H1 (cell line): ENCODE data around the gene NRXN3. TPM values are rescaled to one million over a fixed set of nuclear protein-coding genes. Genes with fewer than 3 reads are reported as not detected.

Source experiments
- CTCF ChIA-PET: fragments of 300-600 bp; sonication (Branson Sonifier 250); formaldehyde crosslinking; loops from one replicate; lab custom pipeline; 2021; ENCODE audit not compliant: partially characterized antibody; lab: Charles Lee
- POLR2A ChIA-PET: fragments of 300-600 bp; sonication (Branson Sonifier 250); formaldehyde crosslinking; loops from one replicate; lab custom pipeline; 2021; ENCODE audit warnings: inconsistent platforms; ENCODE audit not compliant: partially characterized antibody; lab: Charles Lee
- DNase-seq, 2 experiments: peaks; one replicate each; pipeline versions ENCODE4 v3.0.0 to v3.0.0-alpha.2; 2010 to 2022; ENCODE audit warnings: low spot score in 2 of 2, low read depth in 1 of 2, mixed read lengths in 1 of 2
- FAIRE-seq: peaks from 2 replicates; lab custom pipeline; 2011; peaks lifted over from hg19 to GRCh38; lab: Jason Lieb, UNC
- H2AFZ ChIP-seq: 2 replicates; pipeline ENCODE4 v1.8.1; 2012; ENCODE audit warnings: low read length, inconsistent platforms
- H2AK5ac ChIP-seq: 2 replicates; pipeline ENCODE4 v1.6.1; 2013; ENCODE audit warnings: low read depth, low read length
- H2BK120ac ChIP-seq: replicated peaks from 2 replicates; pipeline ENCODE3; 2013; ENCODE audit warnings: low read depth, low read length, inconsistent platforms
- H2BK12ac ChIP-seq: 2 replicates; pipeline ENCODE4 v1.6.1; 2013; ENCODE audit warnings: low read depth, low read length
- H2BK15ac ChIP-seq: 2 replicates; pipeline ENCODE4 v1.6.1; 2013; ENCODE audit warnings: low read length
- H2BK20ac ChIP-seq: 2 replicates; pipeline ENCODE4 v1.6.1; 2013; ENCODE audit warnings: low read length
- H2BK5ac ChIP-seq: 2 replicates; pipeline ENCODE4 v1.6.1; 2013; ENCODE audit warnings: low read depth, low read length
- H3K14ac ChIP-seq: 2 replicates; pipeline ENCODE4 v1.6.1; 2013; ENCODE audit warnings: inconsistent platforms; ENCODE audit not compliant: insufficient read length
- H3K18ac ChIP-seq: 2 replicates; pipeline ENCODE4 v1.6.1; 2013; ENCODE audit warnings: low read length; ENCODE audit errors: extremely low read depth
- H3K23ac ChIP-seq: 2 replicates; pipeline ENCODE4 v1.6.1; 2013; ENCODE audit warnings: inconsistent platforms; ENCODE audit not compliant: insufficient read length
- H3K23me2 ChIP-seq: 2 replicates; pipeline ENCODE4 v1.6.1; 2013; ENCODE audit warnings: low read depth, low read length
- H3K27ac ChIP-seq: 2 replicates; pipeline ENCODE4 v1.6.1; 2011; ENCODE audit warnings: low read depth, low read length, inconsistent platforms
- H3K27me3 ChIP-seq, 4 experiments: replicated peaks in 1 of 4; 1 replicate in 1 of 4; 2 replicates in 3 of 4; pipeline versions ENCODE4 v1.6.1 to v1.8.1; 2011 to 2013; ENCODE audit warnings: low read length in 3 of 4, mild to moderate bottlenecking in 3 of 4, inconsistent platforms in 2 of 4, mixed read lengths in 2 of 4, moderate library complexity in 1 of 4; ENCODE audit not compliant: control insufficient read depth in 3 of 4, insufficient read depth in 3 of 4; ENCODE audit errors: extremely low read depth in 1 of 4
- H3K36me3 ChIP-seq, 4 experiments: 2 replicates each; pipeline versions ENCODE4 v1.6.1 to v1.8.1; 2011 to 2013; ENCODE audit warnings: mild to moderate bottlenecking in 4 of 4, low read length in 3 of 4, moderate library complexity in 2 of 4, control low read depth in 1 of 4, inconsistent platforms in 1 of 4; ENCODE audit not compliant: insufficient read depth in 4 of 4, control insufficient read depth in 2 of 4
- H3K4ac ChIP-seq: replicated peaks from 2 replicates; pipeline ENCODE3; 2013; ENCODE audit warnings: low read length, low read depth, mixed read lengths, inconsistent platforms; ENCODE audit not compliant: insufficient read length
- H3K4me1 ChIP-seq, 4 experiments: replicated peaks in 1 of 4; 1 replicate in 1 of 4; 2 replicates in 3 of 4; pipeline versions ENCODE4 v1.6.1 to v1.8.1; 2011 to 2013; ENCODE audit warnings: low read length in 3 of 4, inconsistent platforms in 2 of 4, mixed read lengths in 1 of 4; ENCODE audit not compliant: insufficient read depth in 4 of 4, control insufficient read depth in 3 of 4
- H3K4me2 ChIP-seq, 2 experiments: 2 replicates each; pipeline versions ENCODE4 v1.6.1 to v1.8.1; 2011 to 2013; ENCODE audit warnings: low read depth in 2 of 2, low read length in 2 of 2, control low read depth in 1 of 2, inconsistent platforms in 1 of 2, mild to moderate bottlenecking in 1 of 2; ENCODE audit not compliant: insufficient read depth in 1 of 2
- H3K4me3 ChIP-seq, 4 experiments: fragments of 200-600, 300-600 bp in 1 of 4; sonication (generic), shearing (Covaris generic), sonication (Bioruptor Twin) in 1 of 4; 2 replicates each; pipeline versions ENCODE4 v1.5.1 to v1.8.1; 2011 to 2016; ENCODE audit warnings: low read length in 4 of 4, low read depth in 3 of 4, control low read depth in 2 of 4, inconsistent platforms in 2 of 4, mild to moderate bottlenecking in 2 of 4, mixed read lengths in 1 of 4, moderate library complexity in 1 of 4; ENCODE audit not compliant: insufficient read depth in 2 of 4; ENCODE audit errors: extremely low read depth in 1 of 4
- H3K56ac ChIP-seq: replicated peaks from 2 replicates; pipeline ENCODE3; 2013; ENCODE audit warnings: low read depth, mild to moderate bottlenecking, mixed read lengths, low read length, inconsistent platforms; ENCODE audit not compliant: insufficient read length
- H3K79me1 ChIP-seq: 2 replicates; pipeline ENCODE4 v1.6.1; 2013; ENCODE audit warnings: low read depth, low read length, control low read depth
- H3K79me2 ChIP-seq, 2 experiments: 2 replicates each; pipeline versions ENCODE4 v1.6.1 to v1.8.1; 2012 to 2013; ENCODE audit warnings: low read length in 2 of 2, mild to moderate bottlenecking in 2 of 2, inconsistent platforms in 1 of 2; ENCODE audit not compliant: insufficient read depth in 2 of 2, control insufficient read depth in 1 of 2
- H3K9ac ChIP-seq, 4 experiments: replicated peaks in 1 of 4; 1 replicate in 1 of 4; 2 replicates in 3 of 4; pipeline versions ENCODE4 v1.6.1 to v1.8.1; 2011 to 2013; ENCODE audit warnings: low read depth in 3 of 4, low read length in 3 of 4, control low read depth in 2 of 4, mild to moderate bottlenecking in 2 of 4, moderate library complexity in 2 of 4, inconsistent platforms in 1 of 4; ENCODE audit errors: extremely low read depth in 1 of 4
- H3K9me3 ChIP-seq, 2 experiments: 2 replicates each; pipeline versions ENCODE4 v1.6.1 to v1.8.1; 2012 to 2013; ENCODE audit warnings: mild to moderate bottlenecking in 2 of 2, moderate library complexity in 2 of 2, control low read depth in 1 of 2, inconsistent platforms in 1 of 2, low read depth in 1 of 2, low read length in 1 of 2, mixed read lengths in 1 of 2; ENCODE audit not compliant: insufficient read depth in 2 of 2
- H4K20me1 ChIP-seq, 2 experiments: replicated peaks in 1 of 2; 2 replicates each; pipeline versions ENCODE3 to v1.8.1; 2011 to 2013; ENCODE audit warnings: inconsistent platforms in 2 of 2, low read length in 2 of 2, mild to moderate bottlenecking in 1 of 2; ENCODE audit not compliant: insufficient read depth in 2 of 2, control insufficient read depth in 1 of 2
- H4K5ac ChIP-seq: 2 replicates; pipeline ENCODE4 v1.6.1; 2013; ENCODE audit warnings: low read length, low read depth, mixed read lengths, inconsistent platforms; ENCODE audit not compliant: insufficient read length
- H4K8ac ChIP-seq: 2 replicates; pipeline ENCODE4 v1.8.0; 2013; ENCODE audit warnings: mild to moderate bottlenecking, moderate library complexity, low read length, inconsistent platforms; ENCODE audit not compliant: insufficient read depth; ENCODE audit errors: extremely low read depth
- H4K91ac ChIP-seq: replicated peaks from 2 replicates; pipeline ENCODE3; 2013; ENCODE audit warnings: low read length, mixed read lengths, inconsistent platforms; ENCODE audit not compliant: insufficient read length
- HDAC2 ChIP-seq, 2 experiments: fragments of 300-600 bp in 1 of 2; sonication (generic) in 1 of 2; IDR thresholded peaks; 2 replicates each; pipeline ENCODE4 v1.6.1; 2011 to 2012; ENCODE audit warnings: low read depth in 2 of 2, low read length in 2 of 2, mild to moderate bottlenecking in 2 of 2, moderate library complexity in 2 of 2, borderline replicate concordance in 1 of 2, inconsistent platforms in 1 of 2
- HDAC6 ChIP-seq: IDR thresholded peaks from one replicate; pipeline ENCODE4 v1.7.1; 2012; ENCODE audit warnings: low read depth, mild to moderate bottlenecking, inconsistent platforms, low read length, moderate library complexity
- JUND ChIP-seq: IDR thresholded peaks from 2 replicates; pipeline ENCODE4 v1.6.1; 2011; ENCODE audit warnings: mild to moderate bottlenecking, improper control_type of control experiment, low read length
- KDM5A ChIP-seq: fragments of 200-600 bp; IDR thresholded peaks from 2 replicates; pipeline ENCODE4 v1.7.1; 2012; ENCODE audit warnings: mild to moderate bottlenecking, low read length, inconsistent platforms, mixed read lengths
- PHF8 ChIP-seq: fragments of 200-600 bp; sonication (generic); conservative IDR thresholded peaks from 2 replicates; pipeline ENCODE4 v1.7.1; 2012; ENCODE audit warnings: low read depth, mild to moderate bottlenecking, inconsistent platforms, low read length, moderate library complexity
- RBBP5 ChIP-seq: IDR thresholded peaks from 2 replicates; pipeline ENCODE4 v1.7.1; 2012; ENCODE audit warnings: low read depth, mild to moderate bottlenecking, inconsistent platforms, low read length, moderate library complexity, borderline replicate concordance
- SP1 ChIP-seq: IDR thresholded peaks from 2 replicates; pipeline ENCODE4 v1.6.1; 2011; ENCODE audit warnings: low read depth, low read length
- SP2 ChIP-seq: IDR thresholded peaks from 2 replicates; pipeline ENCODE4 v1.6.1; 2012; ENCODE audit warnings: mild to moderate bottlenecking, low read length, inconsistent platforms
- SUZ12 ChIP-seq: fragments of 200-600 bp; sonication (generic); IDR thresholded peaks from 2 replicates; pipeline ENCODE4 v1.6.1; 2012; ENCODE audit warnings: mild to moderate bottlenecking, inconsistent platforms, low read length, moderate library complexity, mixed read lengths
- TAF7 ChIP-seq: optimal IDR thresholded peaks from 2 replicates; pipeline ENCODE3; 2011; ENCODE audit warnings: low read depth, mild to moderate bottlenecking, inconsistent platforms, low read length, moderate library complexity, borderline replicate concordance
- TCF12 ChIP-seq: IDR thresholded peaks from 2 replicates; pipeline ENCODE4 v1.6.1; 2011; ENCODE audit warnings: low read depth, mild to moderate bottlenecking, low read length
- TEAD4 ChIP-seq: IDR thresholded peaks from 2 replicates; pipeline ENCODE4 v1.6.1; 2012; ENCODE audit warnings: low read depth, low read length, inconsistent platforms, mixed read lengths
- YY1 ChIP-seq: IDR thresholded peaks from 2 replicates; pipeline ENCODE4 v1.6.1; 2011; ENCODE audit warnings: low read depth, mild to moderate bottlenecking, low read length
- WGBS, 2 experiments: shearing (Covaris generic) in 1 of 2; methylation state at CpG; one replicate each; pipeline versions ENCODE4 v1.1.6 to v1.1.7; 2013 to 2015; ENCODE audit warnings: low lambda C conversion rate in 2 of 2, mixed read lengths in 2 of 2, inconsistent platforms in 1 of 2, low coverage in 1 of 2, missing lambda C conversion rate in 1 of 2; ENCODE audit not compliant: insufficient replicate concordance in 2 of 2, insufficient coverage in 1 of 2, insufficient read length in 1 of 2; ENCODE audit errors: extremely low coverage in 1 of 2, missing lambda C conversion rate in 1 of 2; 5-methylcytosine and 5-hydroxymethylcytosine counted together
- polyA plus RNA-seq, 7 experiments: library from polyadenylated mRNA; depleted of rRNA in 3 of 7; stranded (reverse) in 5 of 7; unstranded in 2 of 7; fragments of >200 nt in 5 of 7; fragments of 200-250 nt in 2 of 7; gene quantifications; 1 replicate in 5 of 7; 2 replicates in 1 of 7; 4 replicates in 1 of 7; pipeline versions ENCODE4 v1.2.1 to v1.2.3, GENCODE V29; 2011 to 2013; ENCODE audit warnings: missing spikeins in 2 of 7, mixed read lengths in 2 of 7
- total RNA-seq: library from RNA; stranded (reverse); fragmentation: NEBNext Ultra II Directional; extraction: Animal tissue kit (Norgen Biotek cat#: 25700); gene quantifications from 2 replicates; pipeline ENCODE4 v1.2.1, GENCODE V29; 2021

Gene NRXN3
- total and polyA plus RNA-seq, 2 of the 8 experiments (the other 6 are each of a cell fraction or from before 2014, with no cell fraction given), result 2.6 to 4.1 TPM

GRCh38 chr14:78710963-78711362 lies 540.8 kb downstream of the NRXN3 start:
- ChIA-PET CTCF (interaction anchor here (3.9 kb wide), 1 partner anchor 12 kb away, joined by 19 read pairs; no protein-coding TSS in a partner anchor), POLR2A (no interaction called here)
- H2AFZ ChIP-seq, result no peak overlapping the region
- no peak overlapping the region for H3K18ac ChIP-seq
- no peak overlapping the region for H3K4ac ChIP-seq
- H2BK120ac ChIP-seq, result no peak overlapping the region
- WGBS, 2 experiments, result 88% methylated on average over 4 of the region's 4 CpGs; no CpG with 5 or more reads in 1 of the 2 experiments
- no peak for DNase-seq
- H3K36me3 ChIP-seq, result no peaks in the 10 kb centered on the region
- no peak overlapping the region for H2BK5ac ChIP-seq
- H2BK15ac ChIP-seq, result no peak overlapping the region
- H3K56ac ChIP-seq, result no peak overlapping the region
- no peak for FAIRE-seq
- no peak overlapping the region for H4K5ac ChIP-seq
- H2BK20ac ChIP-seq, result no peak overlapping the region
- no peak overlapping the region for H3K4me3 ChIP-seq
- H3K79me1 ChIP-seq, result no peaks in the 10 kb centered on the region
- no peak overlapping the region for H2AK5ac ChIP-seq
- H3K27ac ChIP-seq, result no peak overlapping the region
- no peak overlapping the region for H4K91ac ChIP-seq
- no peaks in the 10 kb centered on the region for H3K9me3 ChIP-seq
- H3K79me2 ChIP-seq, result no peaks in the 10 kb centered on the region
- no peaks in the 10 kb centered on the region for H3K27me3 ChIP-seq
- no peak overlapping the region for H4K8ac ChIP-seq
- H3K14ac ChIP-seq, result no peak overlapping the region
- H4K20me1 ChIP-seq, result no peaks in the 10 kb centered on the region
- no peaks in the 10 kb centered on the region for H3K23me2 ChIP-seq
- no peak overlapping the region for H2BK12ac ChIP-seq
- no peak overlapping the region for H3K23ac ChIP-seq
- no peak overlapping the region for H3K9ac ChIP-seq
- H3K4me1 ChIP-seq, result no peaks in the 10 kb centered on the region
- H3K4me2 ChIP-seq, result no peak overlapping the region
- TF ChIP-seq HDAC2 (IDR thresholded peaks at IDR 0.05; ENCODE audit: borderline replicate concordance in 1 of 2, low read depth in 2 of 2, low read length in 2 of 2) (no peak), TCF12 (no peak), KDM5A (no peak), TEAD4 (no peak), SP1 (no peak), SP2 (no peak), PHF8 (no peak), TAF7 (no peak), SUZ12 (no peak), HDAC6 (no peak), JUND (no peak), RBBP5 (no peak), YY1 (no peak)
